Mesothelial cell of epicardium (in vitro differentiated cells): Measurements from ENCODE around the gene FTSJ3. TPM values are rescaled to one million over a fixed set of nuclear protein-coding genes. Genes with fewer than 3 reads are reported as not detected.
"Not testable (repeated sequence)": the region's sequence is repeated elsewhere in the genome, so short reads cannot be mapped to it uniquely, and the experiment has no call there.

ENCODE experiments used
- DNase-seq, 2 experiments: peaks; one replicate each; pipeline ENCODE4 v3.0.0; 2021; ENCODE audit warnings: low spot score in 2 of 2; ENCODE audit not compliant: unreplicated experiment in 2 of 2
- H3K27ac Mint-ChIP-seq: 2 replicates; pipeline ENCODE4 v1.8.0; 2021; ENCODE audit warnings: mixed read lengths
- H3K27me3 Mint-ChIP-seq: 2 replicates; pipeline ENCODE4 v1.8.0; 2021; ENCODE audit warnings: low read depth, mixed read lengths
- H3K36me3 Mint-ChIP-seq: 2 replicates; pipeline ENCODE4 v1.8.0; 2021; ENCODE audit warnings: mixed read lengths
- H3K4me1 Mint-ChIP-seq: 2 replicates; pipeline ENCODE4 v1.8.0; 2021; ENCODE audit warnings: mixed read lengths
- H3K4me3 Mint-ChIP-seq: 2 replicates; pipeline ENCODE4 v1.8.0; 2021; ENCODE audit warnings: mild to moderate bottlenecking, moderate library complexity, mixed read lengths
- H3K9me3 Mint-ChIP-seq: 2 replicates; pipeline ENCODE4 v1.8.0; 2021; ENCODE audit warnings: mixed read lengths
- CTCF ChIP-seq: fragments of 200-600 bp; sonication (generic); IDR thresholded peaks from one replicate; pipeline ENCODE4 v1.5.0; 2021; ENCODE audit warnings: antibody characterized with exemption; ENCODE audit not compliant: unreplicated experiment
- total RNA-seq: library from RNA; stranded (reverse); gene quantifications from 3 replicates; pipeline ENCODE4 v1.2.1, GENCODE V29; 2021

FTSJ3 gene
- total RNA-seq, 1 donor from 2014 or later, result 48.1 TPM

GRCh38 chr17:63848834-63849689 is 21.6 kb upstream of the FTSJ3 start:
- Mint-ChIP-seq H3K27me3 (peaks cover 6% of the 10 kb centered on the region), H3K36me3 (peaks cover 3% of the 10 kb centered on the region), H3K4me1 (peaks cover 6% of the 10 kb centered on the region), H3K4me3 (peak overlapping the region; percentile 74), H3K9me3 (peaks cover 9% of the 10 kb centered on the region), H3K27ac (peak overlapping the region; percentile 94)
- peak; percentile 76 to 89 for DNase-seq
- TF ChIP-seq CTCF, result peak; percentile 24

- peak overlapping the region; percentile 17 for H3K4me3 Mint-ChIP-seq
- DNase-seq, result no peak
- peaks cover 3% of the 10 kb centered on the region for H3K36me3 Mint-ChIP-seq
- peaks cover 4% of the 10 kb centered on the region for H3K27me3 Mint-ChIP-seq
- peaks cover 9% of the 10 kb centered on the region for H3K4me1 Mint-ChIP-seq
- H3K9me3 Mint-ChIP-seq, result peaks cover 9% of the 10 kb centered on the region
- TF ChIP-seq CTCF, result no peak
- H3K27ac Mint-ChIP-seq, result no peak overlapping the region
These were observed 20.2 kb upstream of the FTSJ3 start for GRCh38 chr17:63847525-63848249.

- Mint-ChIP-seq H3K27me3 (peaks cover 4% of the 10 kb centered on the region), H3K4me1 (peaks cover 22% of the 10 kb centered on the region), H3K9me3 (peaks cover 9% of the 10 kb centered on the region), H3K36me3 (peaks cover 3% of the 10 kb centered on the region), H3K27ac (no peak overlapping the region), H3K4me3 (no peak overlapping the region)
- DNase-seq, result no peak
- TF ChIP-seq CTCF, result no peak
These were observed 18.0 kb upstream of the FTSJ3 start for GRCh38 chr17:63845509-63845908.

- Mint-ChIP-seq H3K4me1 (peaks cover 29% of the 10 kb centered on the region), H3K27me3 (peaks cover 4% of the 10 kb centered on the region), H3K36me3 (peaks cover 2% of the 10 kb centered on the region), H3K9me3 (peaks cover 8% of the 10 kb centered on the region), H3K4me3 (peak overlapping the region; percentile 74), H3K27ac (peak overlapping the region; percentile 88)
- TF ChIP-seq CTCF, result no peak
- DNase-seq, result no peak
These were observed 16.6 kb upstream of the FTSJ3 start for GRCh38 chr17:63843910-63844677.

GRCh38 chr17:63843387-63843888 is 16.0 kb upstream of the FTSJ3 start:
- H3K27me3 Mint-ChIP-seq, H3K9me3 Mint-ChIP-seq, DNase-seq, H3K36me3 Mint-ChIP-seq: not testable (repeated sequence)
- peaks cover 33% of the 10 kb centered on the region for H3K4me1 Mint-ChIP-seq
- H3K27ac Mint-ChIP-seq, result peak overlapping the region; percentile 88
- H3K4me3 Mint-ChIP-seq, result peak overlapping the region; percentile 74
